NCI-H2029 treated with DMSO at 0.1 percent for 48 hours (cell line): ENCODE measurements around the gene TEKTIP1.
A peak's percentile ranks its signal among the peaks of the same experiment; 100 is the strongest.

Experiments
- DNase-seq: peaks from one replicate; lab custom pipeline; 2025; lab: John Stamatoyannopoulos, UW

The TEKTIP1 gene

DNA sequence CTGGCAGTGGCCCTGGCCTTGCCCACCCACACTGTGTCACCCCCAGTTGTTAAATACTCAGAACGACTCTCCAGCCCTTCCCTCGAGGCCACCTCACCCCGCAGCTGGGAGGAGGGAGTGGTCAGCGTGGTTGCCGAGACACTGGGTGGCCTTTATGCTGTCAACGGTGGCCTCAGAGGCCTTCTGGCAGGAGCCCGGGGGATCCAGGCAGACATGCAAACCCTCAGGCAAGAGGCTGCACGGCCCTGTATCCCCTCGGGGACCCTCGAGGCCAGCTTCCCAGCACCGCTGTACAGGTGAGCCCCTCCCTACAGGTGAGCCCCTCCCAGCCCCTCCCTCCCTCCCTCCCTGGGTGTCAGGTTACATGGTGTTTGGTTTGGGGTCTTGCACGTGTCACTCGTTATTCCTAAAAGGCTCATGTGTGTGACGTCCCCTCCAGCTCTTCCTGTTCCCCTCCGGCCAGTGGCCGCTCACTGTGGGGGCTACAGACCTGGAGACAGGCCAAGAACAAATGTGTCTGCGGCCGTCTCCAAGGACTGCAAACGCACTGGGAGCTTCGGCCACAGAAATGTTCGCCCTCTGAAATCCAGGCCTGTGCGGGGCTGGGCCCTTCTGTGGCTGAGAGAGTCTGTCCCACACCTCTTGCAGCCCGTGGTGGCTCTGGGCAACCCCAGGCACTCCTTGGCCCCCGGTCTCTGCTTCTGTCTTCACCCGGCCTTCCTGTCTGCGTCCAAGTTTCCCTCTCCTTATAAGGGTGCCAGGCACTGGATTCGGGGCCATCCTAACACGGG lies at the start of gene TEKTIP1:
Gene TEKTIP1, plus strand, starts transcription at position 210 of the 791 bp plus-strand sequence. Its CDS starts 4 bp downstream, at position 214.
- no peak for DNase-seq

DNA sequence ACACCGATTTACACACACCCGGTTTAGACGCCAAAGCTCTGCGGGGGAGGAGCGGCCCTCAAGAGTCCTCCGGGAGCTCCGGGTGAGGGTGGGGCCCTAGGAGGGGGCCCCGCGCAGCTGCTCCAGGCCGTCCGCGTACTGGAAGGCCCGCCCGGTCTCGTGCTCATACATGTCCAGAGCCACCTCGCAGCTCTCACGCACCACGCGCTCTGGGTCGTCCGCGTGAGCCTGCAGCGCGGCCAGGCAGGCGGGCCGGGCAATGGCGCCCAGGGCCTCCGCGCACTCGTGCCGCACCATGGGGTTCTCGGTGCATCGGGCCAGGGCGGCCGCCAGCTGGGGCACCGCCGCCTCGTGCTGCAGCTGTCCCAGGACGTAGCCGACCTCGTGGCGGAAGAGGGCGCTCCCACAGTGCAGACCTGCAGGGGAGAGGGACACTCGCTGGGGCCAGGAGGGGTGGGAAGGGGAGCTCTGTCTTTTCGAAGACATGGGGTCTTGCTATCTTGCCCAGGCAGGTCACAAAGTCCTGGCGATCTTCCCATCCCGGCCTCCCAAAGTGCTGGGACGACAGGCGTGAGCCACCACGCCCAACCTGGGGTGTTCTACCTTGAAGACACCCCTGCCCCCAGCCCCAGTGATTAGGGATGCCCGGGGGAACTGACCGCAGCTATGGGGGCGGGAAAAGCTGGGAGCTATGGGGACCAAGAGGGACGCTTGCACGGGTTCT lies 47.4 kb upstream of the TEKTIP1 start:
- no peak for DNase-seq

DNA sequence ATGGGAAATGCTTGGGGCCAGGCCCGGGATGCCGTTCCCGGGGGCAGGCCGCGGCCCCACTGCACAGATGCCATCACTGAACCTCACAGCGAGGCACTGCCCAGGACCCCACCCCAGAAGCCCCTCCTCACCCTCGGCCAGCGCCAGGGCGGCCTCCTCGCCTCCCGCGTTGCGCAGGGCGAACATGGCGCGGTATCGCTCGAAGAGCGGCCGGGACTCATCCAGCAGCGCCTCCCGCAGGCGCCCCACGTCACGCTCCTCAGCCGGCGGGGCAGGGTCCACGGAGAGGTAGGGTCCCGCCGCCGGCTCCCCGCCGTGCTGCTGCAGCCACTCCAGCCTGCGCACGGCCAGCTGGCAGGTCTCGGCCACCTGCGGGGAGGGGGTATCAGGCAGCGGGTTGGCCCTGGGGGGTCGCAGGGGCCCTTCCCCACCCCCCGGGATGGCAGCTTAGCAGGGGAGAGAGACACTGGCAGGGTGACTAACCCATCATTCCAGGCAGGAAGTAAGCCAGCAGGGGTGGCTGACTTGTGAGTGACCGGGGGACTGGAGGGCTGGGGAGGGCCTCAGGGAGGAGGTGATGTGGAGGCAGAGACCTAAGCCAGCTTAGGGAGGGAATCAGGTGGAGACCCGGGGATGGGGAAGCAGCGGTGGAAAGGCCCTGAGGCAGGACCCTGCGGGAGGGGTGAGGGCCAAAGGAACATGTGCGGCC lies 46.7 kb upstream of the TEKTIP1 start:
- no peak for DNase-seq

DNA sequence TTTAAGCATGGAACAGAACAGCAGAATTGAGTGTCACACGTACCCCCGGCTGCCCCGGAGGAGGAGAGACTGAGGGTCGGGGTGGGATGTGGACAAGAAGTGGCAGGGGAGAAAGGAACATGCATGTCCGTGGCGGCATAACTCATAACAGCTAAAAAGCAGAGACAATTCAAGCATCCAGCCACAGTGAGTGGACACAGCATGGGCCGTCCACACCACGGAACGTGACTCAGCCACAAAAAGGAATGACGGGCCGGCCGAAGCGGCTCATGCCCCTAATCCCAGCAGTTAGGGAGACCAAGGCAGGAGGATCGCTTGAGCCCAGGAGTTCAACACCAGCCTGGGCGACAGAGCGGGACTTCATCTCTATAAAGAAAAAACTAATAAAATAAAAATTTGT lies 46.1 kb upstream of the TEKTIP1 start:
- DNase-seq = no peak

DNA sequence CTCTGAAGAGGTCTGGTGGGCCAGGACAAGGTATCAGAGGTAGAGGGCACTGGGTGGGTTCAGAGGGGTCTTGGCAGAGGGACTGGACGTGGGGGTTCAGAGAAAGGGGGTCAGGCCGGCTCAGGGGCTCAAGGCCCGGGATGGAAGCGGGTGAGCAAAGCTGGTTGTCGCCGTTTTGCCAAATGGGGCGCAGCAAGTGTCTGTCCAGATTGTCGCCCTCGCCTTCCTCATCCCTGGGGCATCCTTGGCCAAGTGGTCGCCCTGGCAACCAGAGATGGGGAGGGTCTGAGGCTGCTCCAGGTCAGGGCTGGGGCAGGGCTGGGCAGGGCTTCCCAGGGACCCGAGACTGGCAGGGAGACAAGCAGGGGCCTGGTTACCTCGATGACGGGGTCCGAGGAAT lies 45.3 kb upstream of the TEKTIP1 start:
- DNase-seq = no peak

DNA sequence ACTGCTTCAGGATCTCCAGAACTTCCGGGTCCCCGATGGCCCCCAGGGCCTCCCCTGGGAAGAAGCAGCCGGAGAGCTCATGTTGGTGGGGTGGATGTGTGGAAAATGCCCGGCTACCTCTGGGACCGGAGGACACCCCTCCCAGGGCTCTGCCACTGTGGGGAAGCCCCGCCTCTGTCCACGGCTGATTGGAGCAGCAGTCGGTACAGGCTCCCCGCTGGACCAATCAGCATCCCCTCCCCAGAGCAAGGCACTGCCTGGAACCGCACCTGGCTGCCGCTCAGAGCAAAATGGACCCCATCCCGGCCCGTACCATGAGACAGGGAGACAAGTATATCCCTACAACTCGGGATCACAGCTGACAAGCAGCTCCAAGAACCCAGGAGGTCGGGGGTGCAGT lies 44.9 kb upstream of the TEKTIP1 start:
- DNase-seq = no peak

DNA sequence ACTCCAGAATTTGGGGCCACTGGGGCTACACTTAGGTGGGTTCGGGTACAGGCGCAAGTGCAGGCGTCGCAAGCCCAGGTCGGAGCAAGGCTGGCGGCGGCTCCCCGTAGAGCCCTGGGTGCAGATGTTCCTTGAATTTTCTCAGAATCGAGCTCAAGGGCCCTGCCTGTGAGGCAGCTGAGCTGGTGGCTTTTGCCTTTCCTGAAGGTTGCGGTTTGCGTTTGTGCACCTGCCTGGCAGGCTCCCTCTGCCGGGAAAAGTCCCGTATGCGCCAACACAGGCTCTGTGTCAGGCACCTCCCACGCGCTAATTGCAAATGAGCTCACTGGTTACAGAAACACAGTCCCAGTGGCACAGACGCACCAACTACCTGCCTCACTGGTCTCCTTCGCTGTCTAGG lies 44.4 kb upstream of the TEKTIP1 start:
- DNase-seq = no peak

DNA sequence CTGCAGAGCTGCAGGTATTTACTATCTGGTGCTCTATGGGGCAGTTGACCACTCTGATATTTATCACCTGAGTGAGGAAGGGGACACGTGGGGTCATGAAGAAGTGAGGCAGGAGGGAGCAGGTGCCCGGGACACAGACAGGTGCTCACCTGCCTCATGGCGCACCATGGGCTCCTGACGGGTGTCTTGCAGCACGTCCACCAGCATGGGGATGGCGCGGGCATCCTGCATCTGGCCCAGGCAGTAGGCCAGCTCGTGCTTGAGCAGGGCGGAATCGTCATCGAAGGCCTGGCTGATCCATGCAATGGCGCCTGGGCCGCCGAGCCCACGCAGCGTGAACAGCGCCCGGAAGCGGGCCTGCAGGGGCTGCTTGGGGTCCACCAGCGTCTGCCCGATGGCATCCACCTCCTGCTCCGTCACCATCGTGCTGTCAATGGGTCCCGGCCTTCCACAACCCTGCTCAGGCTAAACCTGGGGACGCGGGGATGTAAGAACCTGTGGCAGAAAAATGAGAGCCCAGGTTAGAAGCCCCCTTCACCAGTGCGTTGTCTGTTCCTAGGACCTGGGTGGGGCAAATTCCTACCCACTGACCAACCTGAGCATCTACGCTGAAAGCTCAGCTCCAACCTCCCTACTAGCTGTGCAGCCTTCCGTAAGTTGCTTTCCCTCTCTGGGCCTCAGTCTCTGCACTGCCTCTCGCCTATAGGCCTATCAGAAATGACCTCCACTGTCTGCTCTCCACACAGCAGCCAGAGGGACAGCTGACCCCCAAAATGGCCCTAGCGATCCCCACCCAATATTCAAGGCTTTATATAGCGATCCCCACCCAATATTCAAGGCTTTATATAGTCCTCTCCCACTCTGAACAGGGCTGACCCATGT lies 42.3 kb upstream of the TEKTIP1 start:
- no peak for DNase-seq

DNA sequence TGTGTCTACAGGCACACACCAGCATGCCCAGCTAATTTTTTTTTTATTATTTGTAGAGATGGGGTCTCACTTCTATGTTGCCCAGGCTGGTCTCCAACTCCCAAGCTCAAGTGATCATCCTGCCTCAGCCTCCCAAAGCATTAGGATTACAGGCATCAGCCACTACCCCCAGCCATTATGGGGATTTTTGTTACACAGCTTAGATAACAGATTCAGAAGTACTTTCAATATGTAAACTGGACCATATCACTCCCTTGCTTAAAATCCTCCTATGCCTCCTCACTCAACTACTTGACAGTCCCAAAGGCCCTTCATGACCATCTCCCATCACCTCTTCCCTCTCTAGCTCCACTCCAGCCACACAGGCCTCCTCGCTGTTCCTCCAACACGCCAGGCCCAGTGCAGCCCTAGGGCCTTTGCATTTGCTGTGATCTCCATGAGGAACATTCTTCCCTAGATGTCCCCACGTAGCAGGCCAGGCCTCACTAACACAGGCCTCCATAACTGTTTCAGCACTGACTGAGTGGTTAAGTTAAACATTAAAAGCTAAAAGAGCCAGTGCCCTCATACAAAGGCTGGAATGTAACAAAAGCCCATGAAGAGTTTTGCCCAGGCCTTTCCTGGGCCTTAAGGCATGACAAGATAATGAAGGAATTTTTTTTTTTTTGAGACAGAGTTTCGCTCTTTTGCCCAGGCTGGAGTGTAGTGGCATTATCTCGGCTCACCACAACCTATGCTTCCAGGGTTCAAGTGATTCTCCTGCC lies 41.0 kb upstream of the TEKTIP1 start:
- DNase-seq = no peak

DNA sequence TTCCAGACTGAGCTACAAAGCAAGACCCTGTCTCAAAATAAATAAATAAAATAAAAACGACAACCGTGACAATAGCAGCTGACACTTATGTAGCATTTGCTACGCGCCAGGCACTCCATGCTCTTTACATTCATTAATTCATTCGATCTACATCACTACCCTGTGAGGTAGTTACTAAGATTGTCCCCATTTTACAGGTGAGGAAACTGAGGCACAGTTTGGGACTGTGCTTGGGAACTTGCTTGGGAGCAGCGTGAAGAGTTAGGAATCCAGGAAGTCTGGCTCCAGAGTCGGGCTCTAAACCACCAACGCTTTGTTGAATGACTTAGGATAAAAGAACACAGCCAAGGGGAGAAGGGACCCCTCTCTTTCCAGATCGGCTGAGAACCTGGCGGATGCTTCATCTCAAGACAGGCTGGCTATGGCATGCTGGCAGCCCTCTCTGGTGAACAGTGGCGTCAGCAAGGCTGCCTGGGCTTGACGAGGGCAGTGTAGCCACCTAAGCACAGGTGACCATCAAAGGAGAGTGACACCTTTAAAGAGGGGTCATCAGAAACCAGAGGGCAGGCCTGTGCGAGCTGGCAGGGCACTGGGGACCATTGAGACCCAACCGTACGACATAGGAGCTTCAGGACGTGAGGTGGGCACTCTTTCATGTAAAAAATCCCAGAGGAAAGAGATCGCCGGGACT lies 39.1 kb upstream of the TEKTIP1 start:
- no peak for DNase-seq

DNA sequence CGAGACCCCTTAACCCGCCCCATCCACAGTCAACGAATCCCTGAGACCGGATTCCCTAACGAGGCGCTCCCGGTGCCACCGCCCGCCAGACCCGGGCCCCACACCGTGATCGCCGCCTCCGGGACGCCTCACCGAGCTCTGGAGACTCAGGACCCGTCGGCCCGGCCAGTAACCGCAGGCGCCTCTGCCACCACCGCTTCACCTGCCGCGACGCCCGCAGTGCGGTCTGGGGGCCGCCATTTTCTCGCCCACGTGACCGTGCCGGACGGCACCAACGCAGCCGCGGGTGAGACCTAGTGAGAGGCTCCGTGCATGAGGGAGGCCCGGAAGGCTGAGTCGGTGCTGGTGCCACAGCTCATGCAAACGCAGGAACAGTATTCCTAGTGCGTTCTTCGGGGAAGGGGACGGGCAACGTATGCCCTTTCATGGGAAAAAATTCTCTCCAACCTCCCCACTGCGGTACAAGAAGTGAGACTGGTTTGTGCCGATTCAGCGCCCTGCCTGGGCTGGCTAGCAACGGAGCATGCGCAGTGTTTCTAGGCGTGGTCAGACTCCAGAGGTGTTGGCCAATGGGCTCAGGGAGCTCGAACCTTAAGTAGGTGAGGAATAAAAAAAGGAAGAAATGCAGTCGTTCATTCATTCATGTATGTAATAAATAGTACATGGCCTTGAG lies 38.4 kb upstream of the TEKTIP1 start, which contains the start of gene DOHH:
Gene DOHH, minus strand, starts transcription at position 246 of the 673 bp plus-strand sequence. CDS start 3,860 bp downstream, outside the sequence.
- DNase-seq = peak; percentile 98

DNA sequence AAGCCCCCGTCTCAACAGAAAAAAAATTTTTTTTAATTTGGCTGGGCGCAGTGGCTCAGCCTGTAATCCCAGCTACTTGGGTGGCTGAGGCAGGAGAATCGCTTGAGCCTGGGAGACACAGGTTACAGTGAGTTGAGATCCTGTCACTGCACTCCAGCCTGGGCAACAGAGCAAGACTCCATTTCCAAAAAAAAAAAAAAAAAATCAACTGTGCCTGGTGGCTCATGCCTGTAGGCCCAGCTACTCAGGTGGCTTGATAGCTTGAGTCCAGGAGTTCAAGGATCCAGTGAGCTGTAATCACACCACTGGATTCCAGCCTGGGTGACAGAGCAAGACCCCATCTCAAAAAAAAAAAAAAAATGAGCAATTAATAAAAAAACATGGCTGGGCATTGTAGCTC lies 37.2 kb upstream of the TEKTIP1 start:
- no peak for DNase-seq

DNA sequence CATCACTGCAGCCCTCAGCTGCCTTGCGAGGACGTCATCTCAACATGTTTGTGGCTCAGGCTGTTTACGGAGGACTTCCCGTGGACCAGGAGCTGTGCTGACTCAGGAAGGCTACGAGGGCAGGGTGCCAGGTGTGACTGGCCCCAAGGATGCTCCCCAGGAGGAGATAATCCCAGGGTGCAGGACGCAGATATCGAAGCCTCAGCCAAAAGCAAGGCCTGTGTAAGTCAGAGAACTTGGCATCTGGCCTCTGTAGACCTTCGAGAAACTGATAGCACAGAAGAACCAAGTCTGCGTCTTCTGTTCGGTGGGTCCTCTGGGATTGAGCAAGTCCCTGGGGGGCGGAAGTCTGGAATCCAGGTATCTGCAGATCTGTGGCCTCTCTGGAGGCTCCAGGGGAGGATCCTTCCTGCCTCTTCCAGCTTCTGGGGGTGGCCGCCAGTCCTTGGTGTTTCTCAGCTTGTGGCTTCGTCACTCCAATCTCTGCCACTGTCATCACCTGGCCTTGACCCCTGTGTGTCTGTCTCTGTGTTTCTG lies 35.9 kb upstream of the TEKTIP1 start:
- no peak for DNase-seq

DNA sequence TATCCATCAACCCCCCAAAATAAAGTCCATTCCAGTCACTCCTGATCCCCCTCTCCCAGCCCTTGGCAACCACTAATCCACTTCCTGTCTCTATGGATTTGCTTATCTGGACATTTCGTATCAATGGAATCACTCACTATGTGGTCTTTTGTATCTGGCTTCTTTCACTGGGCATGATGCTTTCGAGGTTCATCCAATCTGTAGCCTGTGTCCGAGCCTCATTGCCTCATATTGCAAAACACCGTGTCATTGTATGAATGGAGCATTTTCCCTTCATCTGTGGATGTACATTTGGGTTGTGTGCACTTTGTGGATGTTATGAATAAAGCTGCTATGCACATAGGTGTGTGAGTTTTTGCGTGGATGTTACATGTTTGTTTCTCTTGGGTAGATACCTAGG lies 34.2 kb upstream of the TEKTIP1 start:
- no peak for DNase-seq

DNA sequence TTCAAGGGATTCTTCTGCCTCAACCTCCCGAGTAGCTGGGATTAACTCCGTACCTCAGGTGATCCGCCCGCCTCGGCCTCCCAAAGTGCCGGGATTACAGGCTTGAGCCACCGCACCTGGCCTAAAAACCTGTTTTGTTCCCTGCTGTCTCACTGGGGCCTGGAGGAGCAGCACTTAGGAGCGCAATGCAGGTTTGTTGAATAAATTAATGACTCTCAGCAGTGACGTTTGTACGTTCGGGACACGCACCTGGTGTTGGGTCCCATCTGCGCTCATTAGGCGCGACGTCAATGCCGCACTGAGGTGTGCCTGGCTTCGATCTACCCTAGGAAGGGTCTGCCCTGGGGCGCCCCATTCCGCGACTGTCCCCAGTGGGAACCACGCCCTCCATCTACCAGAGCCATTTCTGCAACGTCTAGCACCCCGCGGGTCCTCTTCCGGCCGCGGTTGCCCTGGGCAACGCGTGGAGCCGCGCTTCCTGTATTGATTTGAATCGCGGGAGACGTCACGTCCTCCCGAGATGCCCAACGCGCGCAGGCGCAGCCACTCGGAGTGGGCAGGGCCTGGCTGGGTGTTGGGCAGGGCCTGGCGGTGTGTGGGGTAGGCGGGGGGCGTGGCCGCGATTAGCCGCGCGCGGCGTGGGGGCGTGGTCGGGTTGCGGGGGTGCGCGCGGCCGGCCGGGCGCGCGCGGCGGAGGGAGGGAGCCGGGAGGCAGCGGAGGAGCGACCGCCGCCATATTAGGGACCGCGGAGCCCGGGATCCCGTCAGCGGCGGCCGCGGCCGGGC lies 33.2 kb upstream of the TEKTIP1 start, which contains the start of gene FZR1:
Gene FZR1, plus strand, starts transcription at position 714 of the 786 bp plus-strand sequence. CDS start 16,679 bp downstream, outside the sequence.
- peak; percentile 86 for DNase-seq

DNA sequence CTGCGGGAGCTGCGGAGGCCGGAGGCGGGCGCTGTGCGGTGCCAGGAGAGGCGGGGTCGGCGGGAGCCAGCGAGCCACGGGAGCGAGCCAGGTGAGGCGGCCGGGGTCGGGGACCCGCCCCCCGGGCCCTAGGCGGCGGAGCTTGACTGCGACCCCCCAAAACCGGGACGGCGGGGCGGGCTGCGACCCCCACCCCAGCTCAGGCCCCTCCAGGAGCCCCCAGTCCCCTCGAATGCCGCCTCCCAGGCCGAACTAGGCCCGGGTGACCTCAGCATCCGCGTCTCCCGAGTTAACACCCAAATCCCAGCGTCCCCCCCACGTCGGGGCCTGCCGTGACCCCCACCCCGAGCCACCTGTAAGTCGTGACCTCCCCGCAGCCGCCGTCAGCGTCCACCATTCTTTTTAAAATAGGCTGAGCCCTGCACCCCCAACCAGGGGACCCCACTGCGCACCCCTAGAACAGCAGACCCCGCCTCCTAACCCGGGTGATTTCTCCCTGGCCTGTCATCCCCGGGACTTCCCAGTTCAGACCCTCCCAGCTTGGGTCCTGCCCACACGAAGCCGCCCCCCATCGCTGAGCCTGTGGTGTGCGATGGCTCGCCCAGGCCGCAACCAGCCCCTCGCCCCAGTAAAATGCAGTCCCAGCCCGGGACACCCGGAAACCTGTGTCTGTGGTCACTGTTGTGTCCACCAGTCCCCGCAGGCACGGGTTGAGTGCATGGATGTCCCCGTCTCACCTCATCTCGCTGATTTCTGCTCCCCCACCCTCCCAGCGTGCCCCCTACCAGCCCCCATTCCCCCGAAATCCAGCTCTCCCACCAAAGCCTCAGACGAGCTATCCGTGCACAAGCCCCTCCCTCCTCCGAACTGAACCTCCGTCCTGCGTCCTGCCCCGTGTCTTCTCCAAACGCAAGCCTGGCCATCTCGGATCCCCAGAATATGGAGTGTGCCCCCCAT lies 32.3 kb upstream of the TEKTIP1 start:
- DNase-seq = no peak
